K562 (cell line): ENCODE results near the gene DUSP28. TPM values are rescaled to one million over a fixed set of nuclear protein-coding genes. Genes with fewer than 3 reads are reported as not detected.

ENCODE experiments used
- ATAC-seq: fragments of 200-7000 bp; cut with Tn5 transposase; 3 replicates; pipeline ENCODE4 v1.9.1; 2020; ENCODE audit warnings: moderate library complexity
- BruUV-seq: library from RNA; stranded (reverse); fragments of 400-500 nt; replicated peaks from 2 replicates; lab custom pipeline; 2021; lab: Mats Ljungman, UMichigan
- CTCF ChIA-PET: fragments of 300-600 bp; formaldehyde crosslinking; extraction: SDS; loops from one replicate; lab custom pipeline; 2021; ENCODE audit warnings: low intra/inter-chr PET ratio; lab: Yijun Ruan, JAX
- POLR2A ChIA-PET: fragments of 300-600, 350-650 bp; sonication (Branson Sonifier 250); formaldehyde crosslinking; extraction: SDS; loops from one replicate; lab custom pipeline; 2021; ENCODE audit warnings: antibody characterized with exemption, inconsistent platforms; lab: Yijun Ruan, JAX
- DNase-seq, 4 experiments: peaks; one replicate each; pipeline versions ENCODE4 v3.0.0 to v3.0.0-alpha.2; 2011 to 2018; ENCODE audit warnings: low spot score in 3 of 4, mixed read lengths in 3 of 4; ENCODE audit errors: extremely low read depth in 1 of 4
- FAIRE-seq: peaks from 2 replicates; lab custom pipeline; 2011; peaks lifted over from hg19 to GRCh38; lab: Jason Lieb, UNC
- H2AFZ ChIP-seq: 2 replicates; pipeline ENCODE4 v1.6.0; 2011; ENCODE audit warnings: low read depth, low read length, control low read depth, inconsistent platforms
- H3K27ac ChIP-seq: fragments of 200-600 bp; 3 replicates; pipeline ENCODE4 v1.8.0; 2011; ENCODE audit warnings: low read depth, mild to moderate bottlenecking, control low read depth, inconsistent platforms, low read length, moderate library complexity, mixed read lengths; ENCODE audit errors: extremely low read depth
- H3K27me3 ChIP-seq, 2 experiments: fragments of 300-600 bp in 1 of 2; 2 replicates in 1 of 2; 3 replicates in 1 of 2; pipeline versions ENCODE4 v1.6.0 to v1.8.0; 2011; ENCODE audit warnings: inconsistent platforms in 2 of 2, low read length in 2 of 2, mild to moderate bottlenecking in 1 of 2, mixed read lengths in 1 of 2, moderate library complexity in 1 of 2; ENCODE audit not compliant: control insufficient read depth in 2 of 2, insufficient read depth in 2 of 2
- H3K36me3 ChIP-seq: fragments of 300-600 bp; 3 replicates; pipeline ENCODE4 v1.8.0; 2011; ENCODE audit warnings: mild to moderate bottlenecking, low read length, inconsistent platforms; ENCODE audit not compliant: control insufficient read depth, insufficient read depth
- H3K4me1 ChIP-seq, 2 experiments: fragments of 200-600 bp in 1 of 2; replicated peaks in 1 of 2; 2 replicates in 1 of 2; 3 replicates in 1 of 2; pipeline versions ENCODE4 v1.5.1 to v1.8.0; 2011; ENCODE audit warnings: inconsistent platforms in 2 of 2, low read length in 2 of 2, mild to moderate bottlenecking in 1 of 2, mixed read lengths in 1 of 2, moderate library complexity in 1 of 2; ENCODE audit not compliant: control insufficient read depth in 2 of 2, insufficient read depth in 2 of 2
- H3K4me2 ChIP-seq: 2 replicates; pipeline ENCODE4 v1.6.1; 2011; ENCODE audit warnings: low read length, control low read depth, inconsistent platforms, mixed read lengths; ENCODE audit not compliant: insufficient read depth
- H3K4me3 ChIP-seq: fragments of 200-600 bp; sonication (generic), shearing (Covaris generic); 2 replicates; pipeline ENCODE4 v1.5.1; 2016; ENCODE audit warnings: control low read depth, inconsistent platforms
- H3K79me2 ChIP-seq: fragments of 200-600 bp; 3 replicates; pipeline ENCODE4 v1.8.0; 2011; ENCODE audit warnings: low read length, inconsistent platforms; ENCODE audit not compliant: control insufficient read depth, insufficient read depth
- H3K9ac ChIP-seq, 2 experiments: 2 replicates each; pipeline versions ENCODE4 v1.6.0 to v1.6.1; 2011; ENCODE audit warnings: low read depth in 2 of 2, low read length in 2 of 2, control low read depth in 1 of 2, inconsistent platforms in 1 of 2, mild to moderate bottlenecking in 1 of 2, mixed read lengths in 1 of 2; ENCODE audit not compliant: insufficient read depth in 1 of 2
- H3K9me1 ChIP-seq: one replicate; pipeline ENCODE4 v1.6.0; 2011; ENCODE audit warnings: inconsistent platforms, mild to moderate bottlenecking, low read length, moderate library complexity; ENCODE audit not compliant: control insufficient read depth, insufficient read depth
- H3K9me3 ChIP-seq: replicated peaks from 2 replicates; pipeline ENCODE4 v1.5.1; 2011; ENCODE audit warnings: low read depth, low read length, inconsistent platforms; ENCODE audit not compliant: control insufficient read depth, insufficient read depth
- H4K20me1 ChIP-seq: replicated peaks from 2 replicates; pipeline ENCODE4 v1.6.1; 2011; ENCODE audit warnings: low read length, inconsistent platforms, mixed read lengths; ENCODE audit not compliant: control insufficient read depth, insufficient read depth
- GABPB1 ChIP-seq: sonication (generic); formaldehyde crosslinking; IDR thresholded peaks from 2 replicates; pipeline ENCODE4 v1.8.0; 2022; ENCODE audit warnings: mild to moderate bottlenecking, missing genetic modification reagents
- MAFG ChIP-seq: fragments of 450-650 bp; conservative IDR thresholded peaks from 2 replicates; pipeline ENCODE4 v1.6.1; 2016; ENCODE audit warnings: missing genetic modification characterization, missing compliant biosample characterization
- NONO ChIP-seq, 2 experiments: fragments of 200-400 bp in 1 of 2; fragments of 450-650 bp in 1 of 2; formaldehyde crosslinking in 1 of 2; IDR thresholded peaks; 2 replicates each; pipeline ENCODE4 v1.6.1; 2017; ENCODE audit warnings: low read depth in 2 of 2, mild to moderate bottlenecking in 2 of 2, moderate library complexity in 2 of 2, low read length in 1 of 2
- PHB ChIP-seq: fragments of 250-450 bp; sonication (Bioruptor Pico); IDR thresholded peaks from 2 replicates; pipeline ENCODE4 v1.5.0; 2021
- PHTF2 ChIP-seq: fragments of 250-450 bp; sonication (Bioruptor Pico); IDR thresholded peaks from 2 replicates; pipeline ENCODE4 v1.5.0; 2021; ENCODE audit warnings: mild to moderate bottlenecking
- POLR2G ChIP-seq: fragments of 200-400 bp; formaldehyde crosslinking; IDR thresholded peaks from 2 replicates; pipeline ENCODE4 v1.6.1; 2017; ENCODE audit warnings: low read depth, mild to moderate bottlenecking, antibody characterized with exemption, low read length, moderate library complexity
- PTBP1 ChIP-seq: fragments of 200-400 bp; formaldehyde crosslinking; IDR thresholded peaks from 2 replicates; pipeline ENCODE4 v1.6.1; 2017; ENCODE audit warnings: low read depth, low read length
- RBBP5 ChIP-seq: fragments of 200-600 bp; sonication (generic); IDR thresholded peaks from 2 replicates; pipeline ENCODE4 v1.6.1; 2012; ENCODE audit warnings: borderline replicate concordance, mild to moderate bottlenecking, low read length, control low read depth, inconsistent platforms; ENCODE audit not compliant: insufficient read depth, poor library complexity, severe bottlenecking
- SIX5 ChIP-seq, 2 experiments: IDR thresholded peaks; 2 replicates each; pipeline ENCODE4 v1.6.1; 2011; ENCODE audit warnings: low read length in 2 of 2, borderline replicate concordance in 1 of 2, low read depth in 1 of 2, mild to moderate bottlenecking in 1 of 2, moderate library complexity in 1 of 2; ENCODE audit not compliant: insufficient read depth in 1 of 2
- SNIP1 ChIP-seq: fragments of 450-650 bp; IDR thresholded peaks from 2 replicates; pipeline ENCODE4 v1.7.1; 2017; ENCODE audit warnings: low read depth, mild to moderate bottlenecking
- SREBF2 ChIP-seq: sonication (generic); formaldehyde crosslinking; IDR thresholded peaks from 2 replicates; pipeline ENCODE4 v1.4.0; 2020; ENCODE audit warnings: mild to moderate bottlenecking, missing genetic modification reagents
- TBP ChIP-seq: optimal IDR thresholded peaks from 2 replicates; pipeline ENCODE3; 2011; ENCODE audit warnings: low read depth, low read length, improper control_type of control experiment
- YBX1 ChIP-seq: fragments of 450-650 bp; IDR thresholded peaks from 2 replicates; pipeline ENCODE4 v1.7.1; 2016; ENCODE audit warnings: mild to moderate bottlenecking
- ZBTB1 ChIP-seq: sonication (generic); formaldehyde crosslinking; IDR thresholded peaks from 2 replicates; pipeline ENCODE4 v1.8.1; 2023; ENCODE audit warnings: missing genetic modification reagents, low read depth, mild to moderate bottlenecking, borderline replicate concordance
- ZNF146 ChIP-seq: IDR thresholded peaks from one replicate; pipeline ENCODE4 v1.6.1; 2018; ENCODE audit warnings: missing compliant biosample characterization; ENCODE audit not compliant: unreplicated experiment
- ZNF232 ChIP-seq: sonication (generic); formaldehyde crosslinking; IDR thresholded peaks from 2 replicates; pipeline ENCODE4 v1.8.0; 2022; ENCODE audit warnings: mild to moderate bottlenecking, missing genetic modification reagents
- ZNF395 ChIP-seq: fragments of 200-800 bp; sonication (Bioruptor generic); IDR thresholded peaks from 2 replicates; pipeline ENCODE4 v1.6.1; 2017; ENCODE audit warnings: missing genetic modification characterization, missing compliant biosample characterization
- WGBS: fragments of 100-300 bp; shearing (Covaris generic); methylation state at CpG from one replicate; pipeline ENCODE4 v1.1.6; 2016; ENCODE audit warnings: low coverage, mixed read lengths; ENCODE audit not compliant: insufficient coverage; ENCODE audit errors: missing lambda C conversion rate; 5-methylcytosine and 5-hydroxymethylcytosine counted together
- in situ Hi-C: fragments of 300-500 bp; cut with MboI; formaldehyde crosslinking; loops from 4 replicates; pipeline ENCODE4 v1.15.0; 2018; ENCODE audit warnings: inconsistent platforms, mixed read lengths
- intact Hi-C: fragments of 100-400 bp; cut with micrococcal nuclease; formaldehyde crosslinking; loops from 2 replicates; pipeline ENCODE4 v1.14.2; 2022
- polyA plus RNA-seq, 8 experiments: library from polyadenylated mRNA; depleted of rRNA in 4 of 8; stranded (reverse) in 5 of 8; unstranded in 3 of 8; fragments of >200 nt; fragmentation: Nextera tagmentation in 2 of 8; fragmentation: Illumina TruSeq in 1 of 8; extraction: Ambion mirVana in 2 of 8; extraction: Trizol in 1 of 8; gene quantifications; 2 replicates each; pipeline versions ENCODE4 v1.2.1 to v1.2.3, GENCODE V29; 2011 to 2014; ENCODE audit warnings: inconsistent platforms in 1 of 8, missing spikeins in 1 of 8
- total RNA-seq, 7 experiments: library from RNA; depleted of rRNA in 6 of 7; stranded (reverse); fragments of >200 nt in 6 of 7; fragmentation: Illumina TruSeq in 2 of 7; extraction: Trizol in 2 of 7; gene quantifications; 2 replicates each; pipeline versions ENCODE4 v1.2.1 to v1.2.3, GENCODE V29; 2011 to 2021; ENCODE audit warnings: low replicate concordance in 1 of 7
- TF ChIP-seq, protein P1 (sequence below): fragments of 450-650 bp; conservative IDR thresholded peaks from 2 replicates; pipeline ENCODE4 v1.6.1; 2016; ENCODE audit warnings: missing genetic modification characterization, low read depth, mild to moderate bottlenecking, control low read depth, missing compliant biosample characterization

The DUSP28 gene
- total and polyA plus RNA-seq, 9 of the 15 experiments (the other 6 are each of a cell fraction or from before 2014, with no cell fraction given): 2.8 to 8.1 (median 4.2) TPM

- CTCF ChIA-PET: no interaction called here
- Histone ChIP-seq H2AFZ (no peak overlapping the region), H4K20me1 (no peaks in the 10 kb centered on the region), H3K36me3 (peaks cover 34% of the 10 kb centered on the region; the same call in 2 of the 3 replicates), H3K4me3 (no peak overlapping the region), H3K4me2 (no peak overlapping the region), H3K9me3 (peaks cover 3% of the 10 kb centered on the region), H3K4me1 (no peaks in the 10 kb centered on the region), H3K27me3 (no peaks in the 10 kb centered on the region), H3K9me1 (no peaks in the 10 kb centered on the region), H3K27ac (no peak overlapping the region), H3K9ac (no peak overlapping the region), H3K79me2 (no peaks in the 10 kb centered on the region)
- BruUV-seq: no TSS peak
- no peak for FAIRE-seq
- DNase-seq: no peak
- POLR2A ChIA-PET: interaction anchor here (0.6 to 0.7 kb wide), 2 partner anchors 213 to 266 kb away, joined by 3 read pairs; no protein-coding TSS in a partner anchor
- in situ Hi-C loops (no loop called here), intact Hi-C loops (no loop called here)
- ATAC-seq: no peak
- WGBS: 96% methylated on average over 14 of the region's 43 CpGs
- TF ChIP-seq SIX5 (IDR thresholded peaks at IDR 0.05; ENCODE audit: borderline replicate concordance in 1 of 2, insufficient read depth in 1 of 2, low read depth in 1 of 2, low read length in 2 of 2) (no peak), ZBTB1 (CRISPR knock-in tag) (no peak), GABPB1 (CRISPR knock-in tag) (no peak), PTBP1 (no peak), SNIP1 (no peak), POLR2G (no peak), YBX1 (no peak), ZNF395 (no peak), SREBF2 (no peak), NONO (IDR thresholded peaks at IDR 0.05; ENCODE audit: low read depth in 2 of 2, low read length in 1 of 2) (no peak), RBBP5 (no peak), ZNF146 (CRISPR knock-in tag) (no peak), TBP (no peak), MAFG (no peak), PHTF2 (CRISPR knock-in tag) (no peak), ZNF232 (CRISPR knock-in tag) (no peak), PHB (CRISPR knock-in tag) (no peak)
- TF ChIP-seq, protein P1, sequence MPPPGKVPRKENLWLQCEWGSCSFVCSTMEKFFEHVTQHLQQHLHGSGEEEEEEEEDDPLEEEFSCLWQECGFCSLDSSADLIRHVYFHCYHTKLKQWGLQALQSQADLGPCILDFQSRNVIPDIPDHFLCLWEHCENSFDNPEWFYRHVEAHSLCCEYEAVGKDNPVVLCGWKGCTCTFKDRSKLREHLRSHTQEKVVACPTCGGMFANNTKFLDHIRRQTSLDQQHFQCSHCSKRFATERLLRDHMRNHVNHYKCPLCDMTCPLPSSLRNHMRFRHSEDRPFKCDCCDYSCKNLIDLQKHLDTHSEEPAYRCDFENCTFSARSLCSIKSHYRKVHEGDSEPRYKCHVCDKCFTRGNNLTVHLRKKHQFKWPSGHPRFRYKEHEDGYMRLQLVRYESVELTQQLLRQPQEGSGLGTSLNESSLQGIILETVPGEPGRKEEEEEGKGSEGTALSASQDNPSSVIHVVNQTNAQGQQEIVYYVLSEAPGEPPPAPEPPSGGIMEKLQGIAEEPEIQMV (tag): no peak
Measured at GRCh38 chr2:240538031-240538780, 22.0 kb upstream of the DUSP28 start.
